Liver (tissue), 9 donors: ENCODE measurements around the gene RCSD1. TPM values are rescaled to one million over a fixed set of nuclear protein-coding genes. Genes with fewer than 3 reads are reported as not detected.

ENCODE experiments used
- DNase-seq: peaks from one replicate; pipeline ENCODE4 v3.0.0-alpha.2; 2017; ENCODE audit warnings: low spot score
- H3K27ac ChIP-seq, 2 donors: one replicate each; pipeline ENCODE4 v1.7.0; 2013; ENCODE audit warnings: inconsistent platforms in 2 of 2, low read length in 2 of 2, control low read depth in 1 of 2, low read depth in 1 of 2, mild to moderate bottlenecking in 1 of 2
- H3K27me3 ChIP-seq, 4 donors: one replicate each; pipeline versions ENCODE4 v1.6.1 to v1.7.0; 2013; ENCODE audit warnings: low read length in 3 of 4, inconsistent platforms in 1 of 4, mild to moderate bottlenecking in 1 of 4, moderate library complexity in 1 of 4; ENCODE audit not compliant: control insufficient read depth in 4 of 4, insufficient read depth in 4 of 4
- H3K36me3 ChIP-seq, 4 donors: one replicate each; pipeline versions ENCODE4 v1.6.1 to v1.7.0; 2013; ENCODE audit warnings: low read length in 3 of 4, mild to moderate bottlenecking in 3 of 4, low read depth in 1 of 4, moderate library complexity in 1 of 4; ENCODE audit not compliant: control insufficient read depth in 4 of 4, insufficient read depth in 3 of 4
- H3K4me1 ChIP-seq, 4 donors: one replicate each; pipeline versions ENCODE4 v1.6.1 to v1.7.0; 2013; ENCODE audit warnings: low read length in 3 of 4, mild to moderate bottlenecking in 3 of 4, moderate library complexity in 1 of 4; ENCODE audit not compliant: control insufficient read depth in 4 of 4, insufficient read depth in 4 of 4
- H3K4me3 ChIP-seq, 3 donors: one replicate each; pipeline versions ENCODE4 v1.6.1 to v1.7.0; 2013; ENCODE audit warnings: low read length in 3 of 3, control low read depth in 1 of 3, low read depth in 1 of 3, mild to moderate bottlenecking in 1 of 3
- H3K9ac ChIP-seq, 2 donors: one replicate each; pipeline ENCODE4 v1.7.0; 2013; ENCODE audit warnings: low read length in 2 of 2, mild to moderate bottlenecking in 2 of 2, moderate library complexity in 2 of 2, control low read depth in 1 of 2, low read depth in 1 of 2
- H3K9me3 ChIP-seq, 4 donors: one replicate each; pipeline versions ENCODE4 v1.6.1 to v1.7.0; 2013; ENCODE audit warnings: low read length in 3 of 4; ENCODE audit not compliant: control insufficient read depth in 4 of 4
- CTCF ChIP-seq: fragments of 150-350 bp; IDR thresholded peaks from 2 replicates; pipeline ENCODE4 v1.5.1; 2017; ENCODE audit warnings: improper control_type of control experiment, low read depth, low read length; ENCODE audit not compliant: missing input control
- EGR1 ChIP-seq, 2 donors: IDR thresholded peaks; 2 replicates each; pipeline ENCODE4 v1.6.1; 2016 to 2018; ENCODE audit warnings: antibody characterized with exemption in 2 of 2, low read depth in 2 of 2
- FOXA1 ChIP-seq: IDR thresholded peaks from 2 replicates; pipeline ENCODE4 v1.6.1; 2016; ENCODE audit warnings: antibody characterized with exemption
- FOXA2 ChIP-seq: IDR thresholded peaks from 2 replicates; pipeline ENCODE4 v1.6.1; 2016; ENCODE audit warnings: antibody characterized with exemption
- GABPA ChIP-seq, 2 donors: IDR thresholded peaks in 1 of 2; conservative IDR thresholded peaks in 1 of 2; 2 replicates each; pipeline ENCODE4 v1.6.1; 2016; ENCODE audit warnings: antibody characterized with exemption in 2 of 2, mild to moderate bottlenecking in 1 of 2, moderate library complexity in 1 of 2
- HNF4A ChIP-seq, 2 donors: conservative IDR thresholded peaks; 2 replicates each; pipeline ENCODE4 v1.6.1; 2016; ENCODE audit warnings: antibody characterized with exemption in 2 of 2, mild to moderate bottlenecking in 2 of 2
- HNF4G ChIP-seq: IDR thresholded peaks from 2 replicates; pipeline ENCODE4 v1.6.1; 2016; ENCODE audit warnings: antibody characterized with exemption
- JUND ChIP-seq, 2 donors: IDR thresholded peaks; 2 replicates each; pipeline ENCODE4 v1.6.1; 2016; ENCODE audit warnings: antibody characterized with exemption in 2 of 2
- MAX ChIP-seq: IDR thresholded peaks from 2 replicates; pipeline ENCODE4 v1.6.1; 2016; ENCODE audit warnings: antibody characterized with exemption
- NR2F2 ChIP-seq: IDR thresholded peaks from 2 replicates; pipeline ENCODE4 v1.6.1; 2016; ENCODE audit warnings: antibody characterized with exemption
- RAD21 ChIP-seq, 2 donors: IDR thresholded peaks; 2 replicates each; pipeline ENCODE4 v1.6.1; 2016; ENCODE audit warnings: antibody characterized with exemption in 2 of 2, mild to moderate bottlenecking in 2 of 2
- RXRA ChIP-seq, 2 donors: IDR thresholded peaks; 2 replicates each; pipeline ENCODE4 v1.6.1; 2017 to 2018; ENCODE audit warnings: antibody characterized with exemption in 2 of 2, mild to moderate bottlenecking in 1 of 2
- SP1 ChIP-seq: IDR thresholded peaks from 2 replicates; pipeline ENCODE4 v1.6.1; 2018; ENCODE audit warnings: antibody characterized with exemption, mild to moderate bottlenecking
- TAF1 ChIP-seq: conservative IDR thresholded peaks from 2 replicates; pipeline ENCODE4 v1.6.1; 2016; ENCODE audit warnings: antibody characterized with exemption, mild to moderate bottlenecking
- YY1 ChIP-seq: IDR thresholded peaks from 2 replicates; pipeline ENCODE4 v1.6.1; 2016; ENCODE audit warnings: antibody characterized with exemption, mild to moderate bottlenecking
- ZBTB33 ChIP-seq: IDR thresholded peaks from 2 replicates; pipeline ENCODE4 v1.6.1; 2016; ENCODE audit warnings: antibody characterized with exemption
- WGBS: extraction: QIAGEN DNeasy Blood & Tissue Kit; methylation state at CpG from one replicate; pipeline ENCODE4 v1.1.7; 2013; 5-methylcytosine and 5-hydroxymethylcytosine counted together
- polyA plus RNA-seq, 2 donors: library from polyadenylated mRNA; stranded (reverse) in 1 of 2; unstranded in 1 of 2; fragments of 200-250 nt in 1 of 2; fragments of >200 nt in 1 of 2; fragmentation: Nextera tagmentation in 1 of 2; extraction: Ambion mirVana in 1 of 2; gene quantifications; one replicate each; pipeline versions ENCODE4 v1.2.1 to v1.2.3, GENCODE V29; 2013 to 2015
- total RNA-seq, 2 donors: library from RNA; depleted of rRNA; stranded (reverse); fragments of >200 nt; gene quantifications; one replicate each; pipeline ENCODE4 v1.2.3, GENCODE V29; 2014
- TF ChIP-seq, protein P1 (sequence below): IDR thresholded peaks from 2 replicates; pipeline ENCODE4 v1.6.1; 2016; ENCODE audit warnings: antibody characterized with exemption
- donor health status: healthy.
- donor health status: healthy.
- donor health status: healthy.
- donor health status: healthy.
- donor health status: healthy.

Gene RCSD1
- total and polyA plus RNA-seq, 4 donors, result 3.1 to 15.0 (median 6.0) TPM

DNA sequence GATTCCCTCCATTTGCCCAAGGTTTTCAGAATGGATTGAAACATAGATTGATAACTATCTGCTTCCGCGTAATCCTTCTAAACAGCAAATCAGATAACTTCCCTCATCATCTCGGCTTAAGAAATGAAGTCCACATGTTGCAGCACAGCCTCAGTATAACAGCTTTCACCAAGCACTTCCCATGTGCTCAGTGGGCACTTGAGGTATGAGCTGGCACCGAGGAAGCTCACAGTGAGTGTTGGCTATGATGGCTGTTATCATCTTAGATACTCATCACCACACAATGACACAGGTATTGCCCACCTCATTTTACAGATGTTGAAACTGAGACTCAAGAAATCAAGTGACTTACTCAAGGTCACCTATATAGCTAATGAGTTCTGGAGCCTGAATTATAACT, 43.2 kb downstream of the RCSD1 start:
- Histone ChIP-seq H3K9me3 (no peaks in the 10 kb centered on the region), H3K4me3 (no peak overlapping the region), H3K36me3 (no peaks in the 10 kb centered on the region), H3K27ac (no peak overlapping the region), H3K9ac (no peak overlapping the region), H3K27me3 (no peaks in the 10 kb centered on the region), H3K4me1 (no peaks in the 10 kb centered on the region)
- no peak for DNase-seq
- TF ChIP-seq YY1 (no peak), HNF4G (no peak), RXRA (IDR thresholded peaks at IDR 0.05) (no peak), JUND (IDR thresholded peaks at IDR 0.05) (no peak), FOXA1 (no peak), NR2F2 (no peak), MAX (no peak), FOXA2 (no peak), GABPA (IDR thresholded peaks at IDR 0.05 in 1 of 2, conservative IDR thresholded peaks at IDR 0.05 in 1 of 2) (no peak), ZBTB33 (no peak)
- TF ChIP-seq, protein P1, sequence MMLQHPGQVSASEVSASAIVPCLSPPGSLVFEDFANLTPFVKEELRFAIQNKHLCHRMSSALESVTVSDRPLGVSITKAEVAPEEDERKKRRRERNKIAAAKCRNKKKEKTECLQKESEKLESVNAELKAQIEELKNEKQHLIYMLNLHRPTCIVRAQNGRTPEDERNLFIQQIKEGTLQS, result no peak
- 87% methylated on average over 4 of the region's 4 CpGs for WGBS

DNA sequence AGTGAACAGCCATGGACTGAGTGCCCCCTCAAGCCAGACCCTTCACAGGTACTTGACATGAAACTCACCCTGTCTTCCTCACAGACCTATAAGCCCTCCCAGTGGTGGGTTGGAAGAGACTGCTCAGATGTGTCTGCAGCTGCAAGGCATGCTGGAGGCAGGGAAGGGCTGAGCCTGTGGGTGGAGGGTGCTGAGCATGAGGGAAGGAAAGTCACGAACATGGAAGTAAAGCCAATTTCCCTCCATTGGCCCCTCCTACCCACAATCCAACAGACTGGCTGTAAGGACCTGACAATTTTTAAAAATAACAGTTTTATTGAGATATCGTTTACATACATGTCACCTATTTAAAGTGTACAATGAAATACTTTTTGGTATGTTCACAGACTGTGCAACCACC, 44.1 kb downstream of the RCSD1 start:
- Histone ChIP-seq H3K4me1 (no peaks in the 10 kb centered on the region), H3K9me3 (no peaks in the 10 kb centered on the region), H3K4me3 (no peak overlapping the region), H3K27me3 (no peaks in the 10 kb centered on the region), H3K36me3 (no peaks in the 10 kb centered on the region), H3K9ac (no peak overlapping the region), H3K27ac (no peak overlapping the region)
- TF ChIP-seq HNF4A (conservative IDR thresholded peaks at IDR 0.05) (no peak), ZBTB33 (no peak), NR2F2 (no peak), FOXA2 (no peak)
- 76% methylated on average over 2 of the region's 2 CpGs for whole genome bisulfite sequencing
- DNase-seq, result no peak

GRCh38 chr1:167675440-167675839, 45.4 kb downstream of the RCSD1 start:
- Histone ChIP-seq H3K4me3 (no peak overlapping the region), H3K9me3 (no peaks in the 10 kb centered on the region), H3K4me1 (no peaks in the 10 kb centered on the region), H3K9ac (no peak overlapping the region), H3K36me3 (no peaks in the 10 kb centered on the region), H3K27me3 (no peaks in the 10 kb centered on the region), H3K27ac (no peak overlapping the region)
- no peak for DNase-seq
- TF ChIP-seq HNF4A (conservative IDR thresholded peaks at IDR 0.05) (no peak), EGR1 (IDR thresholded peaks at IDR 0.05; ENCODE audit: low read depth in 2 of 2) (no peak), TAF1 (no peak), NR2F2 (no peak), RXRA (IDR thresholded peaks at IDR 0.05) (no peak), CTCF (no peak), YY1 (no peak), RAD21 (IDR thresholded peaks at IDR 0.05) (no peak), FOXA1 (no peak), SP1 (no peak), ZBTB33 (no peak), FOXA2 (no peak)
- TF ChIP-seq, protein P1, result no peak
- 84% methylated on average over 5 of the region's 5 CpGs for WGBS
